Measurements from ENCODE around the gene WRNIP1. TPM values are rescaled to one million over a fixed set of nuclear protein-coding genes. Genes with fewer than 3 reads are reported as not detected.

The WRNIP1 gene
- total and polyA plus RNA-seq, 2 of the 13 experiments (the other 11 are each of a cell fraction or from before 2014, with no cell fraction given): 77.7 to 90.3 TPM

DNA sequence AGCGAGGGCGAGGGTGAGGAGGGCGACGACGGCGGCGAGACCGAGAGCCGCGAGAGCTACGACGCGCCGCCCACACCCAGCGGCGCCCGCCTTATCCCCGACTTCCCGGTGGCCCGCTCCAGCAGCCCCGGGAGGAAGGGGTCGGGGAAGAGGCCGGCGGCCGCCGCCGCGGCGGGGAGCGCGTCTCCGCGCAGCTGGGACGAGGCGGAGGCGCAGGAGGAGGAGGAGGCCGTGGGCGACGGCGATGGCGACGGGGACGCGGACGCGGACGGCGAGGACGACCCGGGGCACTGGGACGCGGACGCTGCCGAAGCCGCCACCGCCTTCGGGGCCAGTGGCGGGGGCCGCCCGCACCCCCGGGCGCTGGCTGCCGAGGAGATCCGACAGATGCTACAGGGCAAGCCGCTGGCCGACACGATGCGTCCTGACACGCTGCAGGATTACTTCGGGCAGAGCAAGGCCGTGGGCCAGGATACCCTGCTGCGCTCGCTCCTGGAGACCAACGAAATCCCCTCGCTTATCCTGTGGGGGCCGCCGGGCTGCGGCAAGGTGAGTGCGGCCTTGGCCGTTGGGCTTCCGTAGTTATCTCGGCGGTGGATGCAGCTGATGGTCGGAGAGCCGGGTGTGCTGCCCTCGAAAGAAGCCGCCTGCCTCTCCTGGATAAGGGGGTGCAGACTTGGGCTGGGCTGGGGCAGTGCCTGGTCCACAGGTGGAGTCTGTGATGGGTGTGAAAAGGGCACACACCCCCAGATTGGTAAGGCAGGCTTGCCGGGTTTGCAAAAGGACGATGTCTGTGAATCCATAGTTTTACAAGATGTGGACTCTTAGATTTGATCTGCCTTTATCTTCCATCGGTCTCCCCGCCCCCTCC, 938 bp downstream of the WRNIP1 start (continued):
- TF ChIP-seq, protein P1, sequence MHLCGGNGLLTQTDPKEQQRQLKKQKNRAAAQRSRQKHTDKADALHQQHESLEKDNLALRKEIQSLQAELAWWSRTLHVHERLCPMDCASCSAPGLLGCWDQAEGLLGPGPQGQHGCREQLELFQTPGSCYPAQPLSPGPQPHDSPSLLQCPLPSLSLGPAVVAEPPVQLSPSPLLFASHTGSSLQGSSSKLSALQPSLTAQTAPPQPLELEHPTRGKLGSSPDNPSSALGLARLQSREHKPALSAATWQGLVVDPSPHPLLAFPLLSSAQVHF (CRISPR knock-in tag; IDR thresholded peaks at IDR 0.05): peak; percentile 69
- TF ChIP-seq JUNB (CRISPR knock-in tag; IDR thresholded peaks at IDR 0.05; ENCODE audit: borderline replicate concordance) (no peak), GATA4 (IDR thresholded peaks at IDR 0.05; ENCODE audit: borderline replicate concordance, low read depth) (no peak), ZBTB39 (CRISPR knock-in tag; IDR thresholded peaks at IDR 0.05) (no peak), ZBTB26 (CRISPR knock-in tag; IDR thresholded peaks at IDR 0.05; ENCODE audit: borderline replicate concordance) (no peak), KDM4B (CRISPR knock-in tag; IDR thresholded peaks at IDR 0.05) (no peak), CCDC6 (CRISPR knock-in tag; IDR thresholded peaks at IDR 0.05) (peak; percentile 63; the same call in 1 of the 2 replicates), SOX6 (IDR thresholded peaks at IDR 0.05) (no peak), SOX6 (CRISPR knock-in tag; IDR thresholded peaks at IDR 0.05) (peak; percentile 55), ATRX (CRISPR knock-in tag; IDR thresholded peaks at IDR 0.05; ENCODE audit: borderline replicate concordance) (no peak), ZSCAN5A (CRISPR knock-in tag; IDR thresholded peaks at IDR 0.05; ENCODE audit: borderline replicate concordance) (0 out of 2 replicates have a peak, but pooled peaks have one; percentile 41), MED8 (CRISPR knock-in tag; IDR thresholded peaks at IDR 0.05; ENCODE audit: insufficient replicate concordance) (no peak), KDM6A (CRISPR knock-in tag; IDR thresholded peaks at IDR 0.05; ENCODE audit: low read depth) (no peak), ZNF7 (CRISPR knock-in tag; IDR thresholded peaks at IDR 0.05) (no peak), KLF9 (CRISPR knock-in tag; IDR thresholded peaks at IDR 0.05; ENCODE audit: low read depth) (no peak), ZNF432 (CRISPR knock-in tag; IDR thresholded peaks at IDR 0.05; ENCODE audit: borderline replicate concordance) (no peak), ZNF780A (CRISPR knock-in tag; IDR thresholded peaks at IDR 0.05) (peak; percentile 62; the same call in 1 of the 2 replicates), ISX (CRISPR knock-in tag; conservative IDR thresholded peaks at IDR 0.05) (no peak), ZBTB25 (CRISPR knock-in tag; IDR thresholded peaks at IDR 0.05) (0 out of 2 replicates have a peak, but pooled peaks have one; percentile 25)
- TF ChIP-seq, protein P2, sequence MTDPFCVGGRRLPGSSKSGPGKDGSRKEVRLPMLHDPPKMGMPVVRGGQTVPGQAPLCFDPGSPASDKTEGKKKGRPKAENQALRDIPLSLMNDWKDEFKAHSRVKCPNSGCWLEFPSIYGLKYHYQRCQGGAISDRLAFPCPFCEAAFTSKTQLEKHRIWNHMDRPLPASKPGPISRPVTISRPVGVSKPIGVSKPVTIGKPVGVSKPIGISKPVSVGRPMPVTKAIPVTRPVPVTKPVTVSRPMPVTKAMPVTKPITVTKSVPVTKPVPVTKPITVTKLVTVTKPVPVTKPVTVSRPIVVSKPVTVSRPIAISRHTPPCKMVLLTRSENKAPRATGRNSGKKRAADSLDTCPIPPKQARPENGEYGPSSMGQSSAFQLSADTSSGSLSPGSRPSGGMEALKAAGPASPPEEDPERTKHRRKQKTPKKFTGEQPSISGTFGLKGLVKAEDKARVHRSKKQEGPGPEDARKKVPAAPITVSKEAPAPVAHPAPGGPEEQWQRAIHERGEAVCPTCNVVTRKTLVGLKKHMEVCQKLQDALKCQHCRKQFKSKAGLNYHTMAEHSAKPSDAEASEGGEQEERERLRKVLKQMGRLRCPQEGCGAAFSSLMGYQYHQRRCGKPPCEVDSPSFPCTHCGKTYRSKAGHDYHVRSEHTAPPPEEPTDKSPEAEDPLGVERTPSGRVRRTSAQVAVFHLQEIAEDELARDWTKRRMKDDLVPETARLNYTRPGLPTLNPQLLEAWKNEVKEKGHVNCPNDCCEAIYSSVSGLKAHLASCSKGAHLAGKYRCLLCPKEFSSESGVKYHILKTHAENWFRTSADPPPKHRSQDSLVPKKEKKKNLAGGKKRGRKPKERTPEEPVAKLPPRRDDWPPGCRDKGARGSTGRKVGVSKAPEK (CRISPR knock-in tag; IDR thresholded peaks at IDR 0.05; ENCODE audit: borderline replicate concordance): no peak

Measured in HepG2 (cell line).